ENCODE results near the gene DENND1A.

The DENND1A gene

DNA sequence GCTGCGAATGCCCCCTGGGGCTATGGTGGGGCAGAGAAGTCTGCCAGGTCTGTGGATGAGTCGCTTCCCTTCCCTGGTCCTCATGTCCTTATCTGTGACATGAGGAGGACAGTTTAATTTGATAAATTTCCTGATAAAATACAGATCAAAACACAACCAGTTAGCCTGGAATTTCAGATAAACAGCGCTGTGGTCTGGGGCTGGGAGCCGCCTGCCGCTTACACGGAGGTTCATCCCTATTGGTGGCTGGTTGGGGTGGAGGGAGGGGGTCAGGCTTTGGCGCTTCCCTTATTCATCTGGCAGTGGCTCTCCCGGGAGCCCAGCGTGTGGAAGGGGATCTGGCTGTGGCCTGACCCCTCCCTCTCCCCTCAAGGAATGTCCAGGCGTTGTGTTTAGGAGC, 556.0 kb downstream of the DENND1A start:
- no peak for DNase-seq

DNA sequence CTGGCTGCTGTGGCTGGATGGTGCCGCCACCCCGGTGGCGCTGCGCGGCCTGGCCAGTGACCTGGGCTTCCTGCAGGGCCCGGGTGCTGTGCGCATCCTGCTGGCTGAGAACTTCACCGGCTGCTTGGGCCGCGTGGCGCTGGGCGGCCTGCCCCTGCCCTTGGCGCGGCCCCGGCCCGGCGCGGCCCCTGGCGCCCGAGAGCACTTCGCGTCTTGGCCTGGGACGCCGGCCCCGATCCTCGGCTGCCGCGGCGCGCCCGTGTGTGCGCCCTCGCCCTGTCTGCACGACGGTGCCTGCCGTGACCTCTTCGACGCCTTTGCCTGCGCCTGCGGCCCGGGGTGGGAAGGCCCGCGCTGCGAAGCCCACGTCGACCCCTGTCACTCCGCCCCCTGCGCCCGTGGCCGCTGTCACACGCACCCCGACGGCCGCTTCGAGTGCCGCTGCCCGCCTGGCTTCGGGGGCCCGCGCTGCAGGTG, 556.4 kb downstream of the DENND1A start:
- DNase-seq: no peak

DNA sequence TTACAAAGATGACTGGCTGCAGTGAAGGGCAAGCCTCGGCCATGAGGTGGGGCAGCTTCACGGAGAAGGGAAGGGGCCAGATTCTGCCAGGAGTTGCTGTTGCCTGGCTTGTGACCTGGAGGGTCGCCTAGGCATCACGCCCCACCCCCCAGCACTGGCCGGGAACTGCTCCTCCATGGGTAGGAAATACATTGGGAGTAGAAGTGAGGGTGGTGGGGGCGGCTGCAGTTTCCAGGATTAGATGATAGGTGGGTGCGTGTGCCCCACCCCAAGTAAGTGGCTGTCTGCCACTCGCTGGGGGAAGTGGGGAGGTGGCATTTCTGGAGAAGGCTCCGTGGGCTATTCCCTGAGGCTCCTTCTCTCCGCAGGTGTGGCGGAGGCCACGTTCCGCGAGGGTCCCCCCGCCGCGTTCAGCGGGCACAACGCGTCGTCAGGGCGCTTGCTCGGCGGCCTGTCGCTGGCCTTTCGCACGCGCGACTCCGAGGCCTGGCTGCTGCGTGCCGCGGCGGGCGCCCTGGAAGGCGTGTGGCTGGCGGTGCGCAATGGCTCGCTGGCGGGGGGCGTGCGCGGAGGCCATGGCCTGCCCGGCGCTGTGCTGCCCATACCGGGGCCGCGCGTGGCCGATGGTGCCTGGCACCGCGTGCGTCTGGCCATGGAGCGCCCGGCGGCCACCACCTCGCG, 557.0 kb downstream of the DENND1A start:
- no peak for DNase-seq

DNA sequence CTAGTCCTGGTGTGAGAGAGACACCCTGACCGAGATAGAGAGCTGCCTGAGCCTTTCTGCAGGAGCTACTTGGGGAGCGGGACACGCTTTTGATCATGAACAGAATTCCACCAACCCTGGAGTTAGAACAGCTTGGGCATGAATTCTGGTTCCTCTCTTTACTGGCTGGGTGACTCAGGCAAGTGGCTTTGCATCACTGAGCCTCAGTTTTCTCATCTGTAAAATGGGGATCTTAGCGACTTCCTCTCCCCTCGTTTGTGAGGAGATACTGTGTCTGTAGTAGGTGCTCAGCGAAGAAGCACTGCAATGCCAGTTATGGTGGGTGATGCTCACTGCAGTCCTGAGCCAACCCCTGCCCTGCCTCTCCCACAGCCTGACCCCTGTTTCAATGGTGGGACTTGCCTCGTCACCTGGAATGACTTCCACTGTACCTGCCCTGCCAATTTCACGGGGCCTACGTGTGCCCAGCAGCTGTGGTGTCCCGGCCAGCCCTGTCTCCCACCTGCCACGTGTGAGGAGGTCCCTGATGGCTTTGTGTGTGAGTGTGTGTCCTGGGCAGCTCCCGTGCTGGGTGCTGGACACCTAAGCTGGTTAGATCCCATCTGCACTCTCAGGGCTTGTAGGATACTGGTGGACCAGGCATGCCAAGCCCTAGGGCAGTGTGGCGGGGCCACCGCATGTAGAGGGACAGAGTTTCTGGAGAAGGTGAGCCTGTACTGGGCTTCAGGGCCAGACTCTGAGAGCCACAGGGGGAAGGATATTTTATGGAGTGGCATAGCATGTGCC, 557.9 kb downstream of the DENND1A start:
- DNase-seq: no peak

DNA sequence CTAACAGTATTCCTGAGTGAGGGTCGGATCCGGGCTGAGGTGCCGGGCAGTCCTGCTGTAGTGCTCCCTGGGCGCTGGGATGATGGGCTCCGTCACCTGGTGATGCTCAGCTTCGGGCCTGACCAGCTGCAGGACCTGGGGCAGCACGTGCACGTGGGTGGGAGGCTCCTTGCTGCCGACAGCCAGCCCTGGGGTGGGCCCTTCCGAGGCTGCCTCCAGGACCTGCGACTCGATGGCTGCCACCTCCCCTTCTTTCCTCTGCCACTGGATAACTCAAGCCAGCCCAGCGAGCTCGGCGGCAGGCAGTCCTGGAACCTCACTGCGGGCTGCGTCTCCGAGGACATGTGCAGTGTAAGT, 558.7 kb downstream of the DENND1A start:
- no peak for DNase-seq

DNA sequence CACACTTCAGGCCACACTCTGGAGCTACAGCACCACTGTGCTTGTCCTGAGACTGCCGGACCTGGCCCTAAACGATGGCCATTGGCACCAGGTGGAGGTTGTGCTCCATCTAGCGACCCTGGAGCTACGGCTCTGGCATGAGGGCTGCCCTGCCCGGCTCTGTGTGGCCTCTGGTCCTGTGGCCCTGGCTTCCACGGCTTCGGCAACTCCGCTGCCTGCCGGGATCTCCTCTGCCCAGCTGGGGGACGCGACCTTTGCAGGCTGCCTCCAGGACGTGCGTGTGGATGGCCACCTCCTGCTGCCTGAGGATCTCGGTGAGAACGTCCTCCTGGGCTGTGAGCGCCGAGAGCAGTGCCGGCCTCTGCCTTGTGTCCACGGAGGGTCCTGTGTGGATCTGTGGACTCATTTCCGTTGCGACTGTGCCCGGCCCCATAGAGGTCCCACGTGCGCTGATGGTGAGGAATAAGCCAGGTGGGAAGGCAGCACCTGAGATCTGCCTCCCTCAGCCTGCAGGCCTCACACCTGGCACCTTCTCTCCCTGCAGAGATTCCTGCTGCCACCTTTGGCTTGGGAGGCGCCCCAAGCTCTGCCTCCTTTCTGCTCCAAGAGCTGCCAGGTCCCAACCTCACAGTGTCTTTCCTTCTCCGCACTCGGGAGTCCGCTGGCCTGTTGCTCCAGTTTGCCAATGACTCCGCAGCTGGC, 559.2 kb downstream of the DENND1A start:
- no peak for DNase-seq

DNA sequence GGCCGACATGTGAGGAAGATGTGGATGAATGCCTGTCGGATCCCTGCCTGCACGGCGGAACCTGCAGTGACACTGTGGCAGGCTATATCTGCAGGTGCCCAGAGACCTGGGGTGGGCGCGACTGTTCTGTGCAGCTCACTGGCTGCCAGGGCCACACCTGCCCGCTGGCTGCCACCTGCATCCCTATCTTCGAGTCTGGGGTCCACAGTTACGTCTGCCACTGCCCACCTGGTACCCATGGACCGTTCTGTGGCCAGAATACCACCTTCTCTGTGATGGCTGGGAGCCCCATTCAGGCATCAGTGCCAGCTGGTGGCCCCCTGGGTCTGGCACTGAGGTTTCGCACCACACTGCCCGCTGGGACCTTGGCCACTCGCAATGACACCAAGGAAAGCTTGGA, 559.8 kb downstream of the DENND1A start:
- no peak for DNase-seq

DNA sequence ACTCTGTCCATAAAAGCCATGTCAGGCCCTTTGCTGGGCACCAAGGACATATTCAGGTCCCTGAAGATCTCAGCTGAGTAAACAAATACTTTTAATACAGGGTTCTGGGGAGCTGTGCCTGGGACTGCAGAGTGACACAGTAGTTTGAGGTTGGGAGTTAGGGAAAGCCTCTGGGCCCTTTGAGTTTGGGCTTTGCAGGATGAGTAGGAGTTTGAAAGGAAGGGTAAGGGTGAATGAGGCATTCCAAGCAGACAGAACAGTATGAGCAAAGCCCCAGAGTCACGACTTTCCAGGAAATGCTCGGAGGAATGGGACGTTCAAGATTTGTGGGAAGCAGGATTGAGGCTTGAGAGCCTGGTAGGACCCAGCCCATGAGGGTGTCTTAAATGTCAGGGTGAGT, 560.6 kb downstream of the DENND1A start:
- no peak for DNase-seq

DNA sequence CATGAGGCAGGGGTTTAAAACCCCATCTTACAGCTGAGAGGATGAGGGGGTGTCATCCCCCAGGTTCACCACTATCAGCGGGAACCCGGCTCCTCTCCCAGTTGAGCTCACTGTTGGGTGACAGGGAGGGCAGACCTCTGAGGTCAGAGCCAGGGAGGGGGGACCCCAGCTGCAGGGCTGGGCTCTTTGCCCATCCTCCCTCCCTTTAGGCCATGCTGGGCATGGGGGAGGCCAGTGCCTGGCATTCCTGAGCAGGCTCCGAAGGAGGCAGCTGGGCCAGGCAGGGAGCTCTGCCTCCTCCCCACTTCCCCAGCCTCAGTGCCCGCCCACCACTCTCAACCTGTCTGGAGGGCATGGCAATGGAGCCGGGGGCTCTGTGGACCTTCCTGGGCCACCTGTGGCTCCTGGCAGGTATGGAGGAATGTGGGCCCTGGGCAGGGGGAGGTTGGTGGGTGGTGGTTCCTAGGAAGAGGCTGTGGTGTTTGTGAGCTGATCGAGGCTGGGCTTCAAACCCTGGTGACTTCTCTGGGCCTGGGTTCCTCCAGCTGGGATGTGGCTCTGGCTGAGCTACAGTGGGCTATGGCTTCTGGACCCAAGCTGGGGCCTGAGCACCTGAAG, 561.3 kb downstream of the DENND1A start:
- no peak for DNase-seq

DNA sequence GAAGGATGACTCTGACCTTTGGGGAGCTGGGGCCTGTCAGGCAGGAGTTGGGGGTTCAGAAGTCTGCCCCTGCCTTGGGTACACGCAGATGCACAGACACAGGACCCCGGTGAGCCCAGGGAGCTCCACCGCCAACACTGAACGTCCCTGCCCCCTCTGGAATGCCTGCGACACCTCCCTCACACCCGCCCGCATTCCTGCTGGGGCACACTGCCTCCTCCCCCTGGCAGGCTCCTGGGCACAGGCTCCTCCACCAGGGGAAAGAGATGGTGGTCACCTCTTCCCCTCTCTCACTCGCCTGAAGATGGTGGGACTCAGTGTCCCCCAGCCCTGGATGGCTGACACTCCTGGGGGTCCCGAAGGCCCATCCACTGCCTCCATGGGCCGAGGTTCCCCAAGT, 561.9 kb downstream of the DENND1A start:
- no peak for DNase-seq

DNA sequence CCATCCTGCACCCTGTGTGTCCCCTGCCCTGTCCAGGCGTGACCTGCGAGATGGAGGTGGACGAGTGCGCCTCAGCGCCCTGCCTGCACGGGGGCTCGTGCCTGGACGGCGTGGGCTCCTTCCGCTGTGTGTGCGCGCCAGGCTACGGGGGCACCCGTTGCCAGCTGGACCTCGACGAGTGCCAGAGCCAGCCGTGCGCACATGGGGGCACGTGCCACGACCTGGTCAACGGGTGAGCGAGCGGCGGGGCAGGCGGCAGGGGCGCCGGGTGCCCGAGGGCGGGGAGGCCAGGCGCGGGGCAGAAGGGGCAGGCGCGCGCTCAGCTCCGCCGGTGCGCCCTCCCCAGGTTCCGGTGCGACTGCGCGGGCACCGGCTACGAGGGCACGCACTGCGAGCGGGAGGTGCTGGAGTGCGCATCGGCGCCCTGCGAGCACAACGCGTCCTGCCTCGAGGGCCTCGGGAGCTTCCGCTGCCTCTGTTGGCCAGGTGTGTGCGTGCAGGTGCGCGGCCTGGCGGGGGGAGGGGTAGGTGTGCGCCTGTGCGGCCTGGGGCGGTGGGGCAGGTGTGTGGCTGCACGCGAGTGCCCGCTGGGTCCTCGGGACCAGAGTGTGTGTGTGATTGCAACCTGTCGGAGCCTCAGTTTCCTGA, 563.9 kb downstream of the DENND1A start:
- DNase-seq: no peak

DNA sequence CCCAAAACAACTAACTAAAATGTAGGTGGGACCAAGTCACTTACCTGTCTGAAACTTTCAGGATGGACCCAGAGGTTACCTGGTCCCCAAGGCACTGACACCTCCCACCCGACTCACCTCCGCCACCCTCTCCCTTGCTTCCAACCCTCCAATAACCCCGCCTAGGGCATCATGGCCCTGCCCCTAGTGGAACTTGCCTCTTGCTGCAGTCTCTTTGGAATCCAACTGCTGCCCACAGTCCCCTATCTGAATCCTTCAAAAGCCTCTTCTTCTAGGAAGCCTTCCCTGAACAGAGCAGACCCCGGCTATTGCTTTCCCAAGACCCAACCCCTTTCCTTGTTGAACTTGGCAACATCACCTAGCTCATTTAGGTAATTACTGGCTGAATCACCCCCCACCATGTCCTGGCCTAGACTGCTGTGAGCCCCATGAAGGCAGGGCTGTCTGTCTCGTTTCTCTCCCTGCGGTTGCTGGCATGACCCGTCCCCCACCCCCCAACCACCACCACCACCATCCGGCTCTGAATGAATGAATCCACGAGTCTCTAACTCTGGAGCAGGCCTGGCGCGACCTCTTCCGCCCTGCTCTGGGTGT, 564.5 kb downstream of the DENND1A start:
- no peak for DNase-seq

DNA sequence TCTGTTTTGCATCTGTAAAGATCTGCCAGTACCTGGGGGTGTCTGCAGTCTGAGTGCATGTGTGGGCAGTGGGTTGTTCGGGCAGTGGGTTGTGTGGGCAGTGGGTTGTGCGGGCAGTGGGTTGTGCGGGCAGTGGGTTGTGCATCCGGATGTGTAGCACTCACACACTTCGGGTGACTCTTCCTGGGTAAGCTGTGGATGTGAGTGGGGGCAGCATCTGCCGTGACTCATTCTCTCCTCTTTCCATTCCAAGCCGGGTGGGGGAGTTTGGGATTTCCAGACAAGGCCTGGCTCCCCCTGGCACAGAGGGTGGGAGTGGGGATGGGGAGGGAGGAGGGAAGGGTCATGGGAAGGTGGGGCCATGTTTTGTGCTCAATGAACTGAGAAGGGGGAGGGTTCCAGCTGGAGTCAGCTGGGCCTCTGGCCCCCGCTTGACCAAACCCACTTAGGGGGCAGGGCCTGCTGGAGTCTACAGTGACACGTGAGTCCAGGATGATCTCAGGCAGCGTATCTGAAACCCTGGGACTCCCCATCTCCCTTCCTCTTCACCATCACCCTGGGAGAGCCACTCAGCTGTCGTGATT, 565.6 kb downstream of the DENND1A start:
- DNase-seq: no peak

DNA sequence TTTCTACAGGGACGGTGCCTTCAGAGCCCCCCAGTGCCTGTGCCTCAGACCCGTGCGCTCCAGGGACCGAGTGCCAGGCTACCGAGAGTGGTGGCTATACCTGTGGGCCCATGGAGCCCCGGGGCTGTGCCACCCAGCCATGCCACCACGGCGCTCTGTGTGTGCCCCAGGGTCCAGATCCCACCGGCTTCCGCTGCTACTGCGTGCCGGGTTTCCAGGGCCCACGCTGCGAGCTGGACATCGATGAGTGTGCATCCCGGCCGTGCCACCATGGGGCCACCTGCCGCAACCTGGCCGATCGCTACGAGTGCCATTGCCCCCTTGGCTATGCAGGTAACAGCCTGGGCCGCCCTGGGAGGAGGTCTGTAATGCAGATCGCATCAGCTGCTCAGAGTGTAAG, 567.1 kb downstream of the DENND1A start:
- DNase-seq: no peak

DNA sequence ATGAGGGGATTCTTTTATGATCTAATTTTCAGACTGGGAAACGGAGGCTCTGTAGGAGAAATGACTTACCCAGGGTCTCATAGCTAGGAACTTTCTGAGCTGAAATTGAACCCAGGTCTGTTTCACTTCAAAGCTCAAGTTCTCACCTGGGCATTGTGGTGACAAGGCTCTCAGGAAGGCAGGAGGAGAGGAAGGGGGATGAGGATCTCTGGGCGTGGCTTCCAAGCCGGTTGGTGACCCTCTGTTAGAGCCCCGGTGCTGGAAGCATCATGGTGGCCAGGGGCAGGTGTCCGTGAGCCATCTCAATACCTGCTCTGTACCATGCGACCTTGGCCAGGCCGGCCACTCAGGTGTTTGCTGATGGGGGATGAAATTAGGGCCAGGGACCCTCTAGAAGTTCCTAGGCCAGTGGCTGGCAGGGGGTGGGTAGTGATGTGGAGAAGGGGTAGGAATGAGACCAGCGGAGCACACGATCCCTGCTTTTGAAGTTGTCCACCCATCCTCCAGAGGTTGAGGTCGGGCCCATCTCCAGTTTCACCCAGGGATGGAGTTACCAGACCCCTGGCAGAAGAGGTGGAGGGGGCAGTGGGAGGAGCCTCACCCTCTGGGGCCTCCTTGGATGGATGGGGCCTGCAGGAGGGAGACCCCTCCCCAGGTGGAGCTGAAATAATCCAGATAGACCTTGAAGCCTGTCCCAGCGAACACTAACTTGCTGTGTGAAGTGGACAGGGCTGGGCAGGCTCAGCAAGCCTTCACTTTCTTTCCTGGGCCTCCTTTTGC, 568.0 kb downstream of the DENND1A start:
- no peak for DNase-seq

DNA sequence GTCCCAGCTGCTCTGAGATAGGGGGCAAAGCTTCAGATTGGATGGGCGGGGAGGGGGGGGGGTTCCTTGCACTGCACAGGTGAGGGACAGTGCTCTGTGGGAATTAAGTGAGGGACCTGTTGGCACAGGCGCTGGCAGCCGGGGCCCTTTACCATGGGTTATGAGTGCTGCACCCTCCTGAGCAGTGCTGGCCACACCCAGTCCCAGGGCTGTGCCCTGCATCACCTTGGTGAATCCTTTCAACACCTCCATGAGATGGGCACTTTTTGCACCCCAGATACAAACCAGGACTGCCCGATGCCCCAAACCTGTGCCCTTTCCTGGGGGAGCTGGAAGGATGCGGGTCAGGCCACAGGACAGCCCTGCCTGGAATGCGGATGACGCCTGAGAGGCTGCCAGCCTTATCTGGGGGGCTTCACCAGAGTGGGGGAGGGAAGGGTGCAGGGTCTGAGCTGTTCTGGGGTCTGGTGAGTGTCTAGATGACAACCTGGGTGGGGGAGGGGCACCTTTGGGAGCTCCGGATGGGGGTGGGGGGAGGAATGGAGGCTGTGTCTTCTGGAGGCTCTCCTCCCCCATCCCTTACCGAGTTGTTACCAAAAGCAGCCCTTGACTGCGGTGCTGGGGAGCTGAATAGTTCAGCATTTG, 568.7 kb downstream of the DENND1A start:
- no peak for DNase-seq

DNA sequence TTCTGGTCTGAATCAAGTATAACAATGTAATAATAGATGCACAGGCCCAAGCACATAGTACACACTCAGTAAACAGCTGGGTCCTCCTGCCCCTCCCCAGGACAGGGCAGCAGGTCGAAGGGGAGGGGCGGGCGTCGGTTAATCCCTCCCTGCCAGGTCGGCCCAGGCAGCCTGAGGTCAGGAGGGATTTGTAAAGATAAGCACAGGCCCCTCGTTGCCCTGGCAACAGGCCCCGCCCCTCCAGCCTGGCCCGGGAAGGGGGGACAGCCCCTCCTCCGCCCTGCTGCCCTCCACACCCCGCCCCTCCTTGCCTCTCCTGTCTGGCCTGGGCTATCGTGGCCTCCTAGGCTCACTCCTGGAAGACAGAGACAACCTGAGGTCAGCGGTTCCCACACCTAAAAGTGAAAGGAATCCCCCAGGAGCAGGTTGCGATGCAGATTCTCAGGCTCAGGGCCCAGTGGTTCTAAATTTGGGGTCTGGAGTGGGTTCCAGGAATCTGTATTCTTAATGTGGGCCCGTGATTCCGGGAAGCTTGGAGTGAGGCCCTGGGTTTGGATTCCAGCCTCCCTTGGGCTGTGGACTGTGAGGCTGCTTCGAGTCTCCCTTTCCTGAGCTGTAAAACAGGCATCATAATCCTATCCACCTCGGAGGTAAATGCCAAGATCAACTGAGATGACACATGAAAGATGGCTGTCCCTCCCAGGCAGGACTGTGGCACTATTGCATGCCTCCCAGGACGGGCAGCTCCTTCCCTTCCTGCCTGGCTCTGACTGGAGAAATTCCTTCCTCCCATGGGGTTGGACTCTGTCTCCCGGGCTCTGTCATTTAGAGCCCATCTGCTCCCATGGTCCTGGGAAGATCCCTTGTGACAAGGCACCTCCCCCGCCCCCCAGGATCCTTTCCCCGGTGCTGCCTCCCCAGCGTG, 569.5 kb downstream of the DENND1A start:
- DNase-seq: no peak

DNA sequence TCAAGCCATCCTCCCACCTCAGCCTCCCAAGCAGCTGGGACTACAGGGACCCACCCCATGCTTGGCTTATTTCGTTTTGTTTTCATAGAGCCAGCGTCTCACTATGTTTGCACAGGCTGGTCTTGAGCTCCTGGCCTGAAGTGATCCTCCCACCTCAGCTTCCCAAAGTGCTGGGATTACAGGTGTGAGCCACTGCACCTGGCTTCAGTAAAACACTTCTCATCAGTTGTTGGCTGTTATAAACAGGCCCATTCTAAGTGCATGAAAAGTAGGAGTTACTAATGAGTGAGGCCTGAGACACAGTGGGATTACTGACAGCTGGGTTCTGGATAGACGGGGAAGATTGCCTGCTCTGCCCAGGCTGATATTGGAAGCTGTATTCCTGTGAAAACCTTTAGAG, 570.4 kb downstream of the DENND1A start:
- no peak for DNase-seq

DNA sequence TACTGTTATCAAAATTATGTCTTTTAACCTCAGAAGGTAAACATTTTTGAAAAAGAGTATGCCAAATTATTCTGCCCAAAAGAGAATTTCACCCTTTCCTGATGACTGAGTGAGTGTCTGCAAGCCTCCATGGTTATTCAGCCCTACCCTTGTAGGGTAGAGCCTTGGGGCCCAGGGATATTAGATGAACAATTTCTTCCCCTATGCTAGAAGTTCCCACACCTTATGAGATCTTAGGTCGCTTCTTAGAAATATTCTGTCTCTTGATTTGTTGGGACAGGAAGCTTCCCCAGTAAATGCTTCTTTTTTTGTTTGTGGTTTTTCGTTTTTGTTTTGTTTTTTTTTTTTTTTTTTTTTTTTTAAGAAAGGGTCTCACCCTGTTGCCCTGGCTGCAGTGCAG, 570.8 kb downstream of the DENND1A start:
- DNase-seq: no peak
